HL-60/S4 treated with retinoic acid at 250 ng/mL for 4 days and 3 days (cell line): ENCODE measurements around the gene NCBP3.

ENCODE experiments used
- in situ Hi-C: fragments of 300-500 bp; cut with MboI; formaldehyde crosslinking; loops from 2 replicates; pipeline ENCODE4 v1.7.0; 2022; ENCODE audit warnings: low sequenced_read_pairs

Gene NCBP3

GRCh38 chr17:3761036-3761917 lies 84.8 kb downstream of the NCBP3 start:
- in situ Hi-C loops: no loop called here

DNA sequence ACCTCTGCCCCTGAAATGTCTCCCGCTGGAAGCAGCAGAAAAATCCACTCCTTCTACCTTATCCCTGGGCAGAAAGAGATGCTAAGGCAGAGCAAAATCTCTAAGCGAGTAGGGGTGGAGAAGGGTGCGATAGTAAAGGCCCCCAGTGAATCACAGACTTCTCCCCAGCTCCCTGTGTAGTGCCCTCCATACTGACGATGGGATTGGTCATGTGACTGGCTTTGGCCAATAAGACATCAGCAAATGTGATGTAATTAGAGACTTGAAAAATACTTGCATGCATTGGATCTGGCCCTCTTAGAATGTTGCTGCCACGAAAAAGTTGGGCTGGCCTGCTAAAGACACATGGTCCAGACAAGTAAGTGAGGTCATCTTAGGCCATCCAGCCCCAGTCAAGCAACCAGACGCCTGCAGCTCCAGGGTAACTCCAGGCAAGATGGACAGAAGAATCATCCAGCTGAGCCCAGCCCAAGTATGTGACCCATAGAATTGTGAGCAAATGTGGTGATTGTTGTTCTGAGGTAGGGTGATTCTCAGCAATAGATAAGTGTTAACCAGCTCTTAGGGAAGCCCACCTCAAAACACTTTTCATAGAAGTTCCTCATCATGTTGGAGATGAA lies 86.3 kb downstream of the NCBP3 start:
- in situ Hi-C loops: no loop called here

DNA sequence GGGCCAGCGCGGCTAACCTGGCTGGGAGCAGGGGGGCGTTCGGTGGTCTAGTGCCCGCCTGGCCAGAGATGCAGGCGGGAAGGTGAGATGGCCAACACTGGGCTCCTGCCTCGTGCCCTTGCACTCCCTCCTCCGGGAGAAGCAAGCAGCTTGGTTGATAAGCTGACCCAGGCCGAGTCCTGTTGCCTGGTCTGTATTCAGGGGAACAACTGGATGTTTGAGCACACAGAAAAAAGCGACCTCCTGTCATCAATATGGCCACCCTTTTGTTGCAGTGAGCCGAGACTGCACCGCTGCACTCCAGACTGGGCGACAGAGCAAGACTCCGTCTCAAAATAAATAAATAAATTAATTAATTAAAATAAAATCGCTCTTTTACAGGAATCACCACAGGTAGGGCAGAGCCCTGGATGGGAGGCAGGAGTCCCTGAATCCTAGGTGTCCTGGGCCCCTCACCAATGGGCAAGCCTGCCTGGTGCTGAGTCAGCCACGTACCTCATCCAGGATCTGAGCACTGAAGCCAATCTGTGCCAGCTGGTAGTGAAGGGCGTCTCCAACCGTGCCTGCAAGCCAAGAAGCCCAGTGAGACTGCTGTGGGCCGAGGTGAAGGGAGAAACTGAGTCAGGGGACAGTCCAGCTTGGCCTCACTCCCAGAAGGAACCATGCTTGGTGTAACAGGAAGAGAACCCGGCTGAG lies 90.6 kb downstream of the NCBP3 start:
- in situ Hi-C loops: no loop called here

DNA sequence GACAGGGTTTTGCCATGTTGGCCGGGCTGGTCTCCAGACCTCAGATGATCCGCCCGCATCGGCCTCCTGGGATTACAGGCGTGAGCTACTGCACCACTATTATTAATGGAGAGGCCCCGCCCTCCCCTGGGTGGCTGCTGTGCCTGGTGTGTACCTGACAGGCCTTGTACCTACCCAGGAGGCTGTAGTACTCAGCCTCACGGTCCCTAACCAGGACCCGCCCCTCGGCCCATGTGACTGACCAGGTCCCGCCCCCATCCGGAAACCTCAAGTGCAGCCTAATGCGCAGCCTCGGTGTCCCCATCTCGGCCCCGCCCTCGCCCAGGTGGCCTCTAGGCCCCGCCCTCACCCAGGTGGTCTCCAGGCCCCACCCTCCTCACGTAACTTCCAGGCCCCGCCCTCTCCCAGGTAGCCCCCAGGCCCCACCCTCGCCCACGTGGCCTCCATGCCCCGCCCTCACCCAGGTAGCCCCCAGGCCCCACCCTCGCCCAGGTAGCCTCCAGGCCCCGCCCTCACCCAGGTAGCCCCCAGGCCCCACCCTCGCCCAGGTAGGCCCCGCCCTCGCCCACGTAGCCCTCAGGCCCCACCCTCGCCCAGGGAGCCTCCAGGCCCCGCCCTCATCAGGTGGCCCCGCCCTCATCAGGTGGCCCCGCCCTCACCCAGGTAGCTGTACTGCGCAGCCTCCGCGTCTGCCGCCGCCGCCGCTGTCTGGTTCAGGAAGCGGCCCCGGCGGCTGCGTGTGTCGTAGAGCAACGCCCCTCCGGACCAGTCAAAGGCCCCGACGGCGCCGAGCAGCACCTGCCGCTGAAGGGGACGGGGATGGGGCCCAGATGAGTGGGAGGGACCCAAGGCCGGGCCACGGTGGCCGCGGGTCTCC lies 91.3 kb downstream of the NCBP3 start:
- in situ Hi-C loops: no loop called here

DNA sequence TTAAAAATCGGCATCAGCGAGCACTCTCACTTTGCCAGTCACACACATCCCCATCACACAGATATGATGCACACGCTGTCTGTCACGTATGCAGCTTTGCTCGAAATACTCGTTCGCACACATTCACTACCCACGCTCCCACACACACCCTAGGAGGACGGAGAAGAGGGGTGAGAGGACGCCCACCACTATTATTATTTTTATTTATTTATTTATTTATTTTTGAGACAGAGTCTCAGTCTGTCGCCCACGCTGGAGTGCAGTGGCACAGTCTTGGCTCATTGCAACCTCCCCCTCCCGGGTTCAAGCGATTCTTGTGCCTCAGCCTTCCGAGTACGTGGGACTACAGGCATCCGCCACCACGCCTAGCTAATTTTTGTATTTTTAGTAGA lies 92.0 kb downstream of the NCBP3 start:
- in situ Hi-C loops: no loop called here

GRCh38 chr17:3753624-3754023 lies 92.4 kb downstream of the NCBP3 start:
- in situ Hi-C loops: no loop called here
